ENCODE data around the gene VWA5B2. TPM values are rescaled to one million over a fixed set of nuclear protein-coding genes. Genes with fewer than 3 reads are reported as not detected.
A peak's percentile ranks its signal among the peaks of the same experiment; 100 is the strongest.

VWA5B2 gene
- total and polyA plus RNA-seq, 7 donors: 0.23 to 1.0 (median 0.60) TPM; not detected in 2

DNA sequence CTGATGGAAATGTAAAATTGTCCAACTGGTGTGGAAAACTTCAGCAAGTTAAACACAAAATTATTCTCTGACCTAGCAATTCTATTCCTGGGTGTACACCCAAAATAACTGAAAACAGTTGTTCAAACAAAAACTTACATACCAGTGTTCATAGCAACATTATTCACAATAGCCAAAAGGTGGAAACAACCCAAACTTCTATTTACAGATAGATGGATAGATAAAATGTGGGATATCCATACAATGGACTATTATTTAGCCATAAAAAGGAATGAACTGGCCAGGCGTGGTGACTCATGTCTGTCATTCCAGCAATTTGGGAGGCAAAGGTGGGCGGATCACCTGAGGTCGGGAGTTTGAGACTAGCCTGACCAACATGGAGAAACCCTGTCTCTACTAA lies 6.9 kb upstream of the VWA5B2 start:
- Histone ChIP-seq H3K27me3 (peaks cover 0 to 42% (median 20%) of the 10 kb centered on the region in 3 donors), H3K9me3 (no peaks in the 10 kb centered on the region), H3K4me3 (no peak overlapping the region), H3K4me1 (no peaks in the 10 kb centered on the region), H3K27ac (no peak overlapping the region), H3K36me3 (no peaks in the 10 kb centered on the region)
- no peak for DNase-seq
- TF ChIP-seq POLR2AphosphoS5 (IDR thresholded peaks at IDR 0.05) (no peak), POLR2A (IDR thresholded peaks at IDR 0.05) (no peak), CTCF (IDR thresholded peaks at IDR 0.05) (no peak), EP300 (IDR thresholded peaks at IDR 0.05) (no peak)
- intact Hi-C loops (cut with DNase I): no loop called here
- WGBS, 2 donors: 49 to 79% methylated on average over 3 of the region's 3 CpGs

DNA sequence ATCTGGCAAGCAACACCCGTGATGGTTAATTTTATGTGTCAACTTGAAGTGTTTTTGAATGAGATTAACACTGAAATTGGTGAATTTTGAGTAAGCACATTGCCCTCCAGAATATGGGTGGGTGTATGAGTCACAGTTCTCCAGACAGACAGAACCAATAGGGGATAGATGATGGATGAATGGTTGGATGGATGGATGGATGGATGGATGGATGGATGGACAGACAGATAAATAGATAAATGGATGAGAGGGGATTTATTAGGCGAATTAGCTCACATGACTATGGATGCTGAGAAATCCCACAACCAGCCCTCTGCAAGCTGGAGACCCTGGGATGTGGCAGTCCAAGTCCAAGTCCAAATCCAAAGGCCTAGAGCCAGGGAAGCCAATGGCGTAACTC lies 5.4 kb upstream of the VWA5B2 start:
- intact Hi-C loops (cut with DNase I): no loop called here
- H3K9me3 ChIP-seq: no peaks in the 10 kb centered on the region
- no peak overlapping the region for H3K4me3 ChIP-seq
- no peak overlapping the region for H3K27ac ChIP-seq
- H3K27me3 ChIP-seq: peaks cover 5 to 56% (median 31%) of the 10 kb centered on the region in 3 donors
- TF ChIP-seq CTCF (IDR thresholded peaks at IDR 0.05) (no peak), EP300 (IDR thresholded peaks at IDR 0.05) (no peak), POLR2A (IDR thresholded peaks at IDR 0.05) (no peak), POLR2AphosphoS5 (IDR thresholded peaks at IDR 0.05) (no peak)
- no peaks in the 10 kb centered on the region for H3K36me3 ChIP-seq
- DNase-seq: no peak
- 77 to 86% methylated on average over 3 of the region's 3 CpGs for WGBS, 2 donors
- H3K4me1 ChIP-seq: peaks cover 0 to 5% (median 3%) of the 10 kb centered on the region in 4 donors

DNA sequence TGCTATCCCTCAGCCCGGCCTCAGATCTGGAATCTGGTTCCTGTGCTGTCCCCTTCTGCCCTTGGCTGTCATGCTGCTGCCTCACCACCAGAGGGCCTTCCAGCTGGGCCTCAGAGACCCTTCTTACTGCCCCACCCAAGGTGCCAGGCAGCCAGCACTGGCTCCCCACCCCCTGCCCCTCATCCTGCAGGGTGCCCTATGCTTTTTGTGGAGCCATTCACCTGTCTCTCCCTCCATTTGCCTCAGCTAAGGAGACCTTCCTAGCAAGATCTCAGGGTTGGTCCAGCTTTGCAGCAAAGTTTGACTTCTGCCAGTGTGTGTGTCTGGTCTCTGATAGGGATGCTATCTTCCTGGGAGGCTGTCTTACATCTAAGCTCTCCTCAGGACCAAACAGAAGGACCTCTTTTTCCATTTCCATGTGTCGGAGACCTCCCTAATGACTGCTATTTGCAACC lies 1.9 kb upstream of the VWA5B2 start:
- no peaks in the 10 kb centered on the region for H3K36me3 ChIP-seq
- TF ChIP-seq CTCF (IDR thresholded peaks at IDR 0.05) (peak; percentile 6 to 61 (median 50)), POLR2A (IDR thresholded peaks at IDR 0.05) (no peak)
- WGBS, 2 donors: 45 to 53% methylated on average over 2 of the region's 2 CpGs
- intact Hi-C loops (cut with DNase I): no loop called here
- DNase-seq: no peak
- no peaks in the 10 kb centered on the region for H3K9me3 ChIP-seq
- H3K4me3 ChIP-seq: no peak overlapping the region
- H3K27me3 ChIP-seq: peaks cover 33 to 75% (median 57%) of the 10 kb centered on the region in 3 donors
- peaks cover 0 to 25% (median 24%) of the 10 kb centered on the region in 4 donors for H3K4me1 ChIP-seq
- no peak overlapping the region for H3K27ac ChIP-seq

DNA sequence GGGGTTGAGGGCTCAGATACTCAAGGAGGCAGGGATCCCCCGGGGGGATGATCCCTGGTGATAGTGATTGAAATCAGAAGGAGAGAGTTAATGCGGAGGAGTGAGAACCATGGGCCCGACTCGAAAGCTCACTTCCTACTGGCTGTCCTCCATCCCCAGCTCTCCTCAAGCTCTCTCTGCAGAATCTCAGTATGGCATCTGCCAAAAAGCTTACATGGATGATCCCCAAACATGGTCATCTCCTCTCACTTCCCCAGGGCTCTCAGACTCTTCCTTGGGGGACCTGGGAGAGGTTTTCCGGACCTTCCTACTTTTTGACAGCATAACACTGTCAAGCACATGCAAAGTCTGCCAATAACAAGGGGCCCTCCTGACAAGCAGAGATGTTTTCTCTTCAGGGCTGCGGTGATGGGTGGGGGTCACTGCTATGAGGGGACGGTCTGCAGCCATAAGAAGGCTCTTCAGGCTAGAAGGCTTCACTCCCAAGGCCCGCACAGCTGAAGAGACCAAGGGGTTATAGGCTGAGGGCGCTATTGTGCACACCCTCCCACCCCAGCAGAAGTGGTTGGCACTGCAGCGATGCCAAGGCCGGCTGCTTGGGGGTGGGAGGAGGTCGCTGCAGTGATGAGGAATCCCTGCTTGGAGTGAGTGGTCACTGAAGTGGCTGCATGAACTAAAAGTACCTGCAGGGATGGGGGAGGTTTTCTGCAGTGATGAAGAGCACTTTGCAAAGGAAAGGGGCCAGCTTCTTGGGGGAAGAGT lies 828 bp upstream of the VWA5B2 start:
- TF ChIP-seq POLR2AphosphoS5 (IDR thresholded peaks at IDR 0.05): no peak
- TF ChIP-seq EP300 (IDR thresholded peaks at IDR 0.05): no peak
- TF ChIP-seq CTCF (IDR thresholded peaks at IDR 0.05): no peak
- no peak for TF ChIP-seq POLR2A (IDR thresholded peaks at IDR 0.05)
- Histone ChIP-seq H3K27ac (no peak overlapping the region), H3K27me3 (peaks cover 33 to 86% (median 57%) of the 10 kb centered on the region in 3 donors), H3K9me3 (no peaks in the 10 kb centered on the region), H3K36me3 (no peaks in the 10 kb centered on the region), H3K4me1 (peaks cover 0 to 25% (median 24%) of the 10 kb centered on the region in 4 donors), H3K4me3 (peak overlapping the region in 3 of 4 donors; percentile 36 to 53 (median 52))
- DNase-seq: no peak
- 38% methylated on average over 12 of the region's 12 CpGs for WGBS, 2 donors
- intact Hi-C loops (cut with DNase I): no loop called here
